RWPE1 (cell line): ENCODE data around the gene ARSA.
"Not testable (repeated sequence)": the region's sequence is repeated elsewhere in the genome, so short reads cannot be mapped to it uniquely, and the experiment has no call there.

ENCODE experiments used
- CTCF ChIA-PET: fragments of 350-600 bp; sonication (Branson Sonifier 250); formaldehyde crosslinking; extraction: SDS; loops from one replicate; lab custom pipeline; 2021; lab: Yijun Ruan, JAX
- POLR2A ChIA-PET: fragments of 400-600 bp; formaldehyde crosslinking; extraction: SDS; loops from one replicate; lab custom pipeline; 2020; ENCODE audit warnings: antibody characterized with exemption; ENCODE audit not compliant: low non-redundant PET; lab: Yijun Ruan, JAX
- DNase-seq: peaks from one replicate; pipeline ENCODE4 v3.0.0; 2012; ENCODE audit warnings: low spot score
- H3K27ac ChIP-seq: fragments of 450-650 bp; 2 replicates; pipeline ENCODE4 v1.5.1; 2017
- TF ChIP-seq, protein P1 (sequence below): fragments of 450-650 bp; conservative IDR thresholded peaks from 2 replicates; pipeline ENCODE4 v1.5.1; 2017; ENCODE audit warnings: low read depth, mild to moderate bottlenecking

Gene ARSA

DNA sequence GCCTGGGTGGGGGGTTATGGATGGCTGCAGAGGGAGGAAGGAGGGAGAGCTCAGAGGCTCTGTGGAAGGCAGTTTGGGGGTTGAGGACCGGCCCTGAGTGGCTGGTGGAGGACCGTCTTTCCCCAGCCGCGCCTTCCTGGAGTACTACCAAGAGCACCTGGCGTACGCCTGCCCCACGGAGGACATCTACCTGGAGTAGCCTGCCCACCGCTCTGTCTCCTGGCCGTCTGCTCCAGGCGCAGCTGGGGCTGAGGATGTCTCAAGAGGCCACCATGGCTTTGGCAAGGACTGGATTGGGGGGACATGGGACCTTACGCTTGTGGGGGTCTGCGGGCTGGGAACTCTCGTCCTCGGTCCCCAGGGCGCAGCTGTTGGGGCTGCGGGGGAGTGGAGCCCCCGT is 17.4 kb downstream of the ARSA start:
- TF ChIP-seq, protein P1, sequence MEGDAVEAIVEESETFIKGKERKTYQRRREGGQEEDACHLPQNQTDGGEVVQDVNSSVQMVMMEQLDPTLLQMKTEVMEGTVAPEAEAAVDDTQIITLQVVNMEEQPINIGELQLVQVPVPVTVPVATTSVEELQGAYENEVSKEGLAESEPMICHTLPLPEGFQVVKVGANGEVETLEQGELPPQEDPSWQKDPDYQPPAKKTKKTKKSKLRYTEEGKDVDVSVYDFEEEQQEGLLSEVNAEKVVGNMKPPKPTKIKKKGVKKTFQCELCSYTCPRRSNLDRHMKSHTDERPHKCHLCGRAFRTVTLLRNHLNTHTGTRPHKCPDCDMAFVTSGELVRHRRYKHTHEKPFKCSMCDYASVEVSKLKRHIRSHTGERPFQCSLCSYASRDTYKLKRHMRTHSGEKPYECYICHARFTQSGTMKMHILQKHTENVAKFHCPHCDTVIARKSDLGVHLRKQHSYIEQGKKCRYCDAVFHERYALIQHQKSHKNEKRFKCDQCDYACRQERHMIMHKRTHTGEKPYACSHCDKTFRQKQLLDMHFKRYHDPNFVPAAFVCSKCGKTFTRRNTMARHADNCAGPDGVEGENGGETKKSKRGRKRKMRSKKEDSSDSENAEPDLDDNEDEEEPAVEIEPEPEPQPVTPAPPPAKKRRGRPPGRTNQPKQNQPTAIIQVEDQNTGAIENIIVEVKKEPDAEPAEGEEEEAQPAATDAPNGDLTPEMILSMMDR = no peak
- CTCF ChIA-PET = no interaction called here
- DNase-seq = no peak
- H3K27ac ChIP-seq = no peak overlapping the region
- POLR2A ChIA-PET = no interaction called here

DNA sequence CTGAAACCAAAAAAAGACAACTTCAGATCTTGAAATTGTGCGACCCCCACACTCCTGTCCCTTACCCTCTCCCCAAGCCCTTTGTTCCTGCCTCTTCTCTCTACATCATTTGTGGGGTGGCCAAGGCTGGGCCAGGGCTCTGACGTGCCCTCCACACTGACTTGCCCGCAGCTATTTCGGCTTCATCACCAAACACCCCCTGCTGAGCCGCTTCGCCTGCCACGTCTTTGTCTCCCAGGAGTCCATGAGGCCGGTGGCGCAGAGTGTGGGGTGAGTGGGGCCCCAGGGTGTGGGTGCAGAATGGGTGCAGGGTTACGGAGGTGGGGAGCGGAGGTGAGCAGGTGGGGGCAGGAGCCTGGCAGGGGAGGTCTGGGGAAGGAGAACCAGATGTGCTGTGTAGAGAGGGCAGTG is 17.9 kb downstream of the ARSA start:
- ChIA-PET CTCF (no interaction called here), POLR2A (no interaction called here)
- H3K27ac ChIP-seq = no peak overlapping the region
- TF ChIP-seq, protein P1 = no peak
- DNase-seq = no peak

DNA sequence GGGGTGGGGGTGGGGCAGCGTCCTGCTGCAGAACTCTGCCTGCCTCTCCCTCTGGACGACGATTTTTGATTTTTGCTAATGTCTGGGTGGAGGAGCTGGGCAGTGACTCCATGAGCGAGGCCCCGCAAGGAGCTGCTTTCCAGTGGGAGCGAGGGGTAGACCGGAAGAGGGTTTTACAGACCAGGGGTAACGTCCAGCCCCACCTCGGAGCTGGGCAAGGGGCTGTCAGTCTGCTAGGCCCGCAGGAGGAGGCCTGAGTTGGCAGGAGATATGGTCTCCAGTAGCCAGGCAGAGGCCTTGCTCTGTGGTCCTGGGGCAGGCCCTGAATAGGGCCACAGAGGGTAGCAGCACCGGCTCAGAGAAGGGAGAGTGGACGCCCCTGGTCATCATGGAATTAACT is 18.4 kb downstream of the ARSA start:
- ChIA-PET CTCF (no interaction called here), POLR2A (no interaction called here)
- DNase-seq = no peak
- TF ChIP-seq, protein P1 = no peak
- no peak overlapping the region for H3K27ac ChIP-seq

DNA sequence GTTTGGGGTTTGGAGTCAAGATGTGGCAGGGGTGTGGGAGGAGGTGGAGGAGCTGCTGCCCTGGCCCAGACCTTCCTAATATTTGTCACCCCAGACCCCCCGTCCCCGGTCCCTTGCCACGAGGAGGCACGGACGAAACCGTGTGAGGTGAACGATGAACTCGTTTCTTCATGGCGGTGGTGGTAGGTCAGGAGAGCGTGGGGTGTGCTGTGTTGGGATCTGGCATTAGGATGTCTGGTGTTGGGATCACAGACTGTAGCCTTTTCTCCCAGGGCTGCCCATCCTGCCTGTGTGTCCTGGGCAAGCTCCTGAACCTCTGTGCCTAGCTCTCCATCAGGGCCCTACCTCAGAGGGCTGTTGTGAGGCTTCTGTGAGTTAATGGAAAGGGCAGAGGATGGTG is 19.0 kb downstream of the ARSA start:
- TF ChIP-seq, protein P1 = no peak
- ChIA-PET POLR2A (no interaction called here), CTCF (no interaction called here)
- no peak for DNase-seq
- H3K27ac ChIP-seq = no peak overlapping the region

DNA sequence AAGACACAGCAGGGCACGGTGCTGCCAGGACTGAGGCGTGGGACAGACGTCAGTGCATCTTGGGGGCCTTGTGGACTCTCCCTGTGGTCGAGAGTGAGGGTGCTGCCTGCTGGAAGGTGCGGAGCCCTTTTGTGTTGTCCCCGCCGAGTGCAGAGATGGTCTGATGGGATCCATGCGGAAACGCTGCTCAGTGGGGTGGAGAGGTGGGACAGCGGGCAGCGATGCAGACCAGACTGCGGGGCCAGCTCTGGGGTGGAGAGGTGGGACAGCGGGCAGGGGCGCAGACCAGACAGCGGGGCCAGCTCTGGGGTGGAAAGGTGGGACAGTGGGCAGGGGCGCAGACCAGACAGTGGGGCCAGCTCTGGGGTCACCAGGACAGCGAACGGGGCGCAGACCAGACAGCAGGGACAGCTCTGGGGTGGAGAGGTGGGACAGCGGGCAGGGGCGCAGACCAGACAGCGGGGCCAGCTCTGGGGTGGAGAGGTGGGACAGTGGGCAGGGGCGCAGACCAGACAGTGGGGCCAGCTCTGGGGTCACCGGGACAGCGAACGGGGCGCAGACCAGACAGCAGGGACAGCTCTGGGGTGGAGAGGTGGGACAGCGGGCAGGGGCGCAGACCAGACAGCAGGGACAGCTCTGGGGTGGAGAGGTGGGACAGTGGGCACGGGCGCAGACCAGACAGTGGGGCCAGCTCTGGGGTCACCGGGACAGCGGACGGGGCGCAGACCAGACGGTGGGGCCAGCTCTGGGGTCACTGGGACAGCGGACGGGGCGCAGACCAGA is 19.7 kb downstream of the ARSA start:
- CTCF ChIA-PET, POLR2A ChIA-PET, H3K27ac ChIP-seq, DNase-seq: not testable (repeated sequence)

DNA sequence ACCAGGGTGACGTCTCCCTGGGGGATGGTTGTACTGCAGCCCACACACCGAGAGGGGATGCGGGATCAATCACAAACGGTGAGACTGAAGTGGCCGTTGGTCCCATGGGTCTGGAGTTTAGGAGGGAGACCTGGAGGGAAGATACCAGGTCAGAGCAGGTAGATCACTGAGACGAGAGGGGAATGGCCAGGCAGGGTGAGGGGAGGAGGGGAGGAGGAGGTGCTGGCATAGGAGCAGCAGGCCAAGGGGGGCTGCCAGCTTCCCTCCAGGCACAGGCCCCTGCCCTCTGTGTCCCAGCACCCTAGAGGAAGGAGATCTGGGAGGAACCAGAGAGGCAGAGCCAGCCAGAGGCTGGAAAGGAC is 20.3 kb downstream of the ARSA start:
- H3K27ac ChIP-seq = no peak overlapping the region
- DNase-seq = no peak
- POLR2A ChIA-PET = no interaction called here
- CTCF ChIA-PET = no interaction called here
- TF ChIP-seq, protein P1 = no peak

DNA sequence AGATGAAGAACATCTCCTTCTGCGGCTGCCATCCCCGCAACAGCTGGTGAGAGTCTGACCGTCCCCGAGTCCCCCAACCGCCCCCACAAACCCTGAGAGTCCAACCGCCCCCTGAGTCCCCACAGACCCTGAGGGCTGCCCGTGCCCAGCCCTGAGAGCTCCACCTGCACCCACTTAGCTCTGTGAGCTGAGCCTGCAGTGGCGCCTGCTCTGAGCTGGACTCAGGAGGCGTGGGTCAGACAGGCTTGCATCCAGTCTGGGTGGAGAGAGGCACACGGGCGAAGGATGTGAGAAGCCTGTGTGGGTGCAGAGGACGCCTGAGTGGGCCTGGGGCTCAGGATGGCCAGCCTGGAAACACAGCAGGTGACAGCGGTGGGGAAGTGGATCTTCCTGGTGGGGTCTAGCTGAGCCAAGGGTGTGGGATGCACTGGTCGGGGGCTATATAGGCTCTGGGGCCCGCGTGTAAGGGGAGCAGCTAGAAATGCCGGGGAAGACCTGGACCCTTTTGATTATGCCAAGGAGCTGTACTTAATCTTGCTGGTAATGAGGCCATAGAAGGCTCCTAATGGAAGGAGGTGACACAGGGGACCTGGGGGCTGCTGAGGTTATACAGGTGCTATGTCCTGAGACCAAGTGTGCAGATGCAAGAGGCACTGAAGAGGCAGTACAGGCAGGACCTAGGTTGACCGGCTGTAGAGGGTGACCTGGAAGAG is 20.9 kb downstream of the ARSA start:
- no peak overlapping the region for H3K27ac ChIP-seq
- TF ChIP-seq, protein P1 = no peak
- ChIA-PET CTCF (no interaction called here), POLR2A (no interaction called here)
- DNase-seq = no peak
